Breast epithelium (tissue), 4 donors: ENCODE measurements around the gene PADI4. TPM values are rescaled to one million over a fixed set of nuclear protein-coding genes. Genes with fewer than 3 reads are reported as not detected.

Experiments
- DNase-seq, 2 donors: peaks; one replicate each; pipeline ENCODE4 v3.0.0-alpha.2; 2019; ENCODE audit warnings: low spot score in 2 of 2
- H3K27ac ChIP-seq, 2 donors: fragments of 200-600 bp; sonication (generic) in 1 of 2; one replicate each; pipeline ENCODE4 v1.5.1; 2016 to 2019; ENCODE audit warnings: mild to moderate bottlenecking in 1 of 2
- H3K27me3 ChIP-seq, 2 donors: fragments of 200-600 bp; sonication (generic) in 1 of 2; one replicate each; pipeline versions ENCODE4 v1.5.1 to v1.6.0; 2017 to 2019; ENCODE audit warnings: control low read depth in 1 of 2, mild to moderate bottlenecking in 1 of 2
- H3K36me3 ChIP-seq: fragments of 200-600 bp; one replicate; pipeline ENCODE4 v1.5.1; 2019
- H3K4me1 ChIP-seq, 2 donors: fragments of 200-600 bp; sonication (generic); one replicate each; pipeline ENCODE4 v1.5.1; 2016 to 2019; ENCODE audit warnings: control low read depth in 1 of 2
- H3K4me3 ChIP-seq, 3 donors: fragments of 200-600 bp; sonication (generic); 1 replicate in 2 of 3; 2 replicates in 1 of 3; pipeline ENCODE4 v1.5.1; 2016 to 2019; ENCODE audit warnings: mild to moderate bottlenecking in 3 of 3, moderate library complexity in 2 of 3
- H3K9me3 ChIP-seq, 2 donors: fragments of 200-600 bp; sonication (generic) in 1 of 2; one replicate each; pipeline ENCODE4 v1.5.1; 2016 to 2019; ENCODE audit warnings: control low read depth in 1 of 2
- POLR2A ChIP-seq: fragments of 450-650 bp; IDR thresholded peaks from one replicate; pipeline ENCODE4 v1.6.1; 2016; ENCODE audit warnings: antibody characterized with exemption, mild to moderate bottlenecking, moderate library complexity
- POLR2AphosphoS5 ChIP-seq, 3 donors: sonication (generic); formaldehyde crosslinking; IDR thresholded peaks; one replicate each; pipeline ENCODE4 v1.6.1; 2017; ENCODE audit warnings: antibody characterized with exemption in 3 of 3
- intact Hi-C: fragments of 100-400 bp; cut with DNase I; formaldehyde crosslinking; loops from one replicate; pipeline ENCODE4 v1.15.1; 2023; ENCODE audit warnings: low total_unique reads
- total RNA-seq, 3 donors: library from RNA; depleted of rRNA; stranded (reverse); fragments of >200 nt; gene quantifications; one replicate each; pipeline ENCODE4 v1.1.0, GENCODE V29; 2016
- TF ChIP-seq, protein P1 (sequence below), 3 donors: fragments of 450-650 bp; IDR thresholded peaks; one replicate each; pipeline ENCODE4 v1.5.1; 2016 to 2017; ENCODE audit warnings: antibody characterized with exemption in 3 of 3, mild to moderate bottlenecking in 3 of 3, moderate library complexity in 3 of 3

The PADI4 gene
- total RNA-seq, 3 donors from 2014 or later = 1.3 TPM; not detected in 2

DNA sequence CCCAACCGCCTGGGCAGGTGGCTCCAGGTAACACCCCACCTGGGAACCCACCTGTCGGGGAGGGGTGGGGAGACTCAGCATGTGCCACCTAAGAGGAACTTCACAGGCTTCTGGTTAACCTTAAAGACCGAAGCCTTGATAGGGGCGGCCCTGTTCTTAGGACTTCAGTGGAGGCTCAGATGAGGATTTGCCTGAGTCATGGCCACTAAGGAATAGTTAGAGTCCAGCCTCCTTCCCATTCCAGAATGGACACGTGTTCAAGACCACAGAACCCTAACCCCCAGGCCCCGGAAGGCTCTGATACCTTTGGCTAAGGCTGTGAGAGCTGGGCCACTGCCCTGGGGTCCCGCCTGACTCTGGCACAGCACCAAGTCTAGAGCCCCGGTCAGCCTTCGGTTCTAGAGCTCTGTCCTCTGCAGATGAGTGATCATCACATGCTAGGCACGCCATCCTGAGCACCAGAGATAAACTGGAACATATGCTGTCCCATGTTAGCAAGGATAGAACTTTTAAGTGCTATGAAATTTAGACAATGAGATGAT lies 84.3 kb downstream of the PADI4 start:
- DNase-seq = no peak
- TF ChIP-seq POLR2AphosphoS5 (IDR thresholded peaks at IDR 0.05) (no peak), POLR2A (no peak)
- TF ChIP-seq, protein P1, sequence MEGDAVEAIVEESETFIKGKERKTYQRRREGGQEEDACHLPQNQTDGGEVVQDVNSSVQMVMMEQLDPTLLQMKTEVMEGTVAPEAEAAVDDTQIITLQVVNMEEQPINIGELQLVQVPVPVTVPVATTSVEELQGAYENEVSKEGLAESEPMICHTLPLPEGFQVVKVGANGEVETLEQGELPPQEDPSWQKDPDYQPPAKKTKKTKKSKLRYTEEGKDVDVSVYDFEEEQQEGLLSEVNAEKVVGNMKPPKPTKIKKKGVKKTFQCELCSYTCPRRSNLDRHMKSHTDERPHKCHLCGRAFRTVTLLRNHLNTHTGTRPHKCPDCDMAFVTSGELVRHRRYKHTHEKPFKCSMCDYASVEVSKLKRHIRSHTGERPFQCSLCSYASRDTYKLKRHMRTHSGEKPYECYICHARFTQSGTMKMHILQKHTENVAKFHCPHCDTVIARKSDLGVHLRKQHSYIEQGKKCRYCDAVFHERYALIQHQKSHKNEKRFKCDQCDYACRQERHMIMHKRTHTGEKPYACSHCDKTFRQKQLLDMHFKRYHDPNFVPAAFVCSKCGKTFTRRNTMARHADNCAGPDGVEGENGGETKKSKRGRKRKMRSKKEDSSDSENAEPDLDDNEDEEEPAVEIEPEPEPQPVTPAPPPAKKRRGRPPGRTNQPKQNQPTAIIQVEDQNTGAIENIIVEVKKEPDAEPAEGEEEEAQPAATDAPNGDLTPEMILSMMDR (IDR thresholded peaks at IDR 0.05) = no peak
- no peak overlapping the region for H3K27ac ChIP-seq
- no peaks in the 10 kb centered on the region for H3K27me3 ChIP-seq
- no peak overlapping the region for H3K4me3 ChIP-seq
- no peaks in the 10 kb centered on the region for H3K36me3 ChIP-seq
- H3K4me1 ChIP-seq = no peaks in the 10 kb centered on the region
- intact Hi-C loops = no loop called here
- H3K9me3 ChIP-seq = no peaks in the 10 kb centered on the region

DNA sequence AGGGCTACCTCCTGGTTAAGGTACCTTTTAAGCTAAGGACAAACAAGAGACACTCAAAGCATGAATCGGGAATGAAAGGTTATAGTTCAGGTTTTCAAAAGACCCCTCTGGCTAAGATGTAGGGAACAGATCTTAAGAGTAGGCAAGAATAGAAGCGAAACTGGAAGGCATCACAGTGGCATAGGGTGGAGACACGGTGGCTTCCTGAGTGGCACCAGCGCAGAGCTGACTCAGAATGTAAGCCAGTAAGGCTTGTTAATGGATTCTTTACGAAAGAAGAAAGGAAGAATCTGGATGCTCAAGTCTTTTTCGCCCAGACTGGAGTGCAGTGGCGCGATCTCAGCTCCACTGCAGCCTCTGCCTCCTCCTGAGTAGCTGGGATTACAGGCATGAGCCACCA lies 85.2 kb downstream of the PADI4 start:
- H3K27me3 ChIP-seq = no peaks in the 10 kb centered on the region
- DNase-seq = no peak
- H3K36me3 ChIP-seq = no peaks in the 10 kb centered on the region
- H3K4me1 ChIP-seq = no peaks in the 10 kb centered on the region
- intact Hi-C loops = no loop called here
- no peak overlapping the region for H3K4me3 ChIP-seq
- TF ChIP-seq POLR2AphosphoS5 (IDR thresholded peaks at IDR 0.05) (no peak), POLR2A (no peak)
- TF ChIP-seq, protein P1 (IDR thresholded peaks at IDR 0.05) = no peak
- H3K9me3 ChIP-seq = no peaks in the 10 kb centered on the region
- H3K27ac ChIP-seq = no peak overlapping the region

DNA sequence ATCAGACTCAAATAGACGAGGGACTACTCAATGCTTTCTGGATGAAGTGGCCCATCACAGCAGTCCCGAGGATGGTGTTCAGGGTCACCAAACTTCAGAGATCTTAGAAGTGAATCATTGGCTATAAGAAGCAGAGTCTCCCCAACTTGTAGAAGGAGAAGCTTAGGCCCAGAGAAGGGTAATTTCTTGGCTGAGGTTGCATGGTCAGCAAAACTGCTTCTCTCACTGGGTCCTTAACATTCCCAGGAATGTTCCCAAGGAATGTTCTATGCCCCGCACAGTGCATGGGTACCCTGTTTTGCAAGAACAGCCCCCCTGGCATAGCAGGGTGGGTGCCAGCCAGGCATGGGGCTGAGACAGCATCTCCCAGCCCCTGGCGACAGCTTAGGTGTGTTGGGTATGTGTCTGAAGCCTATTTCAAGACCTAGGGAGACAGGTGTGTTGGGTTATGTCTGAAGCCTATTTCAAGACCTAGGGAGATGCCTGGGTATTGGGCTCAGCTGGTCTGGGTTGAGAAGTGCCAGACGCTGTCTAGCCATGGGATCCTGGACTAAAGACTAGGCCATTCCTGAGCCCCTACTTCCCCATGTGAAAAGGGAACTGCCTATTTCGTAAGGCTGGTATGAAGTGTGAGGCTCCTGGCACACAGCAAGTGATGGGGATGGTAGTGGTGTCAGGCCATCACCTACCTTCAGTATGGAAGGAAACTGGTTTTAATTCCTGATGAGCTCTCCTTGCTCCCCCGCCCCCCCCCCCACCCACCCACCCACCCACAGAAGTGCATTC lies 90.1 kb downstream of the PADI4 start:
- Histone ChIP-seq H3K27me3 (no peaks in the 10 kb centered on the region), H3K27ac (no peak overlapping the region), H3K36me3 (no peaks in the 10 kb centered on the region), H3K4me1 (peaks cover 0 to 4% of the 10 kb centered on the region in 2 donors), H3K4me3 (no peak overlapping the region), H3K9me3 (no peaks in the 10 kb centered on the region)
- DNase-seq = no peak
- TF ChIP-seq POLR2AphosphoS5 (IDR thresholded peaks at IDR 0.05) (no peak), POLR2A (no peak)
- TF ChIP-seq, protein P1 (IDR thresholded peaks at IDR 0.05) = no peak
- intact Hi-C loops = no loop called here

DNA sequence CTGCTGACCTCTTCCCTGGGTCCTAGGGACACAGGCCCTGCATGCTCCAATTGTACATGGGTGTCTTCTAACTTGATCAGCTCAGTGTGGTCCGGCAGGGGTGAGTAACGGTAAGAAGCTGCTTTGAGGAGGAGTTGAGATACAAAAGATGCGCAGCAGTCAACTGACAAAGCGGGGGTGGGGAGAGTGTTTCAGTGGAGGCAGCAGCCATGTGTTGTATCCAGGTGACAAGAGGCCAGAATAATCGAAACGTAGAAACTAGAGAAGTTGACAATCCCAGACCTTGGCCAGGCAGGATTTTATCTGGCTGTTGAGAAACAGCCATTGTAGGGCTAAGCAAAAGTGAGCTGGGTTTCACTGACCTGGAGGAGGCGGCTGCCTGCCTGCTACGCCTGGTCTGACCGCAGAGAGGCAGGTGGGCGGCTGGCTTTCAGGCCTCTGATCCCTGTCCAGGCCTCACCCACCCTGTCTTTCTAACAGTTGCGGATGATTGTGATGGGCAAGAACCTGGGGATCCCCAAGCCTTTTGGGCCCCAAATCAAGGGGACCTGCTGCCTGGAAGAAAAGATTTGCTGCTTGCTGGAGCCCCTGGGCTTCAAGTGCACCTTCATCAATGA lies 92.8 kb downstream of the PADI4 start:
- H3K27me3 ChIP-seq = no peaks in the 10 kb centered on the region
- TF ChIP-seq, protein P1 (IDR thresholded peaks at IDR 0.05) = no peak
- no peak for TF ChIP-seq POLR2A
- TF ChIP-seq POLR2AphosphoS5 (IDR thresholded peaks at IDR 0.05) = no peak
- no peak for DNase-seq

DNA sequence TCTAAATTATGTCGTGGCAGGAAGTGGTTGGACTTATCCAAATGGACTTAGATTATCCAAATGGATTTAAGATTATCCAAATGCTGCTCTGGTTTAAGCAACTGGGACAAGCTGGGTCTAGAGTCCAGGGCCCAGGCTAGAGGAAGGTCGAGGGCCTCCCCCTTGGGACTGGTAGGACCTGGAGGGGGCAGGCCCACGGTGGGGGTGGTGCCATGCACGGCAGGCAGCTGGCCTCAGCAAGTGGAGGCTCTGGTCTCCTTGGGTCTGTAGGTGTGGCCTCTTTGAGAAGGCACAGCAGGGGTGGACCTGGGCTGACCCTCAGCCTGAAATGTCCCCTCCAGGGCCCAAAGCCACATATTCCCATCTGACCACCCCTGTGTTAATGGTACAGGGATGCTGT lies 93.8 kb downstream of the PADI4 start:
- Histone ChIP-seq H3K27me3 (no peaks in the 10 kb centered on the region), H3K36me3 (no peaks in the 10 kb centered on the region), H3K27ac (no peak overlapping the region), H3K4me1 (peaks cover 0 to 6% of the 10 kb centered on the region in 2 donors), H3K9me3 (no peaks in the 10 kb centered on the region), H3K4me3 (no peak overlapping the region)
- intact Hi-C loops = no loop called here
- no peak for DNase-seq
- TF ChIP-seq POLR2A (no peak), POLR2AphosphoS5 (IDR thresholded peaks at IDR 0.05) (no peak)
- TF ChIP-seq, protein P1 (IDR thresholded peaks at IDR 0.05) = no peak

More for the DNA sequence above, 92.8 kb downstream of the PADI4 start:
- H3K9me3 ChIP-seq = no peaks in the 10 kb centered on the region
- H3K4me1 ChIP-seq = peaks cover 0 to 6% of the 10 kb centered on the region in 2 donors
- no peaks in the 10 kb centered on the region for H3K36me3 ChIP-seq
- intact Hi-C loops = no loop called here
- no peak overlapping the region for H3K4me3 ChIP-seq
- no peak overlapping the region for H3K27ac ChIP-seq
